Trophoblast cell (in vitro differentiated cells and primary cell): Measurements from ENCODE around the gene MAPK12.

Source experiments
- DNase-seq, 2 donors: peaks; one replicate each; pipeline ENCODE4 v3.0.0-alpha.2; 2016
- H2AFZ ChIP-seq: 2 replicates; pipeline ENCODE4 v1.6.1; 2013; ENCODE audit warnings: low read length, moderate library complexity, mild to moderate bottlenecking; ENCODE audit not compliant: insufficient read depth, poor library complexity
- H2AK5ac ChIP-seq: 2 replicates; pipeline ENCODE4 v1.6.1; 2013; ENCODE audit warnings: mild to moderate bottlenecking, low read length
- H2BK120ac ChIP-seq: 2 replicates; pipeline ENCODE4 v1.6.1; 2013; ENCODE audit warnings: low read length, mild to moderate bottlenecking, moderate library complexity; ENCODE audit not compliant: insufficient read depth, poor library complexity
- H2BK12ac ChIP-seq: 2 replicates; pipeline ENCODE4 v1.6.1; 2013; ENCODE audit warnings: mild to moderate bottlenecking, low read length, moderate library complexity
- H2BK5ac ChIP-seq: 2 replicates; pipeline ENCODE4 v1.6.1; 2013; ENCODE audit warnings: low read length, low read depth, moderate library complexity, mild to moderate bottlenecking; ENCODE audit not compliant: poor library complexity
- H3K14ac ChIP-seq: 2 replicates; pipeline ENCODE4 v1.6.1; 2013; ENCODE audit warnings: mild to moderate bottlenecking, low read length
- H3K18ac ChIP-seq: 2 replicates; pipeline ENCODE4 v1.6.1; 2013; ENCODE audit warnings: mild to moderate bottlenecking, low read length
- H3K23ac ChIP-seq: 2 replicates; pipeline ENCODE4 v1.6.1; 2013; ENCODE audit warnings: low read length
- H3K27ac ChIP-seq: 2 replicates; pipeline ENCODE4 v1.5.1; 2013; ENCODE audit warnings: low read depth, mild to moderate bottlenecking, inconsistent platforms, low read length, moderate library complexity
- H3K27me3 ChIP-seq: 2 replicates; pipeline ENCODE4 v1.6.1; 2013; ENCODE audit warnings: inconsistent platforms, mild to moderate bottlenecking, low read length, moderate library complexity; ENCODE audit not compliant: insufficient read depth
- H3K36me3 ChIP-seq, 2 experiments: 1 replicate in 1 of 2; 2 replicates in 1 of 2; pipeline ENCODE4 v1.6.1; 2013; ENCODE audit warnings: low read length in 2 of 2, mild to moderate bottlenecking in 2 of 2, moderate library complexity in 1 of 2; ENCODE audit not compliant: insufficient read depth in 2 of 2, control insufficient read depth in 1 of 2
- H3K4ac ChIP-seq: 2 replicates; pipeline ENCODE4 v1.6.1; 2013; ENCODE audit warnings: low read depth, mild to moderate bottlenecking, low read length, moderate library complexity
- H3K4me1 ChIP-seq, 2 experiments: 1 replicate in 1 of 2; 2 replicates in 1 of 2; pipeline ENCODE4 v1.6.1; 2013; ENCODE audit warnings: low read length in 2 of 2, mild to moderate bottlenecking in 2 of 2, moderate library complexity in 1 of 2; ENCODE audit not compliant: insufficient read depth in 2 of 2, control insufficient read depth in 1 of 2
- H3K4me2 ChIP-seq: 2 replicates; pipeline ENCODE4 v1.6.1; 2013; ENCODE audit warnings: inconsistent platforms, mild to moderate bottlenecking, low read length, moderate library complexity
- H3K4me3 ChIP-seq: 2 replicates; pipeline ENCODE4 v1.5.1; 2013; ENCODE audit warnings: mild to moderate bottlenecking, low read depth, low read length, inconsistent platforms
- H3K79me1 ChIP-seq: one replicate; pipeline ENCODE4 v1.6.1; 2013; ENCODE audit warnings: low read length
- H3K79me2 ChIP-seq: 2 replicates; pipeline ENCODE4 v1.6.1; 2013; ENCODE audit warnings: low read length, mild to moderate bottlenecking; ENCODE audit not compliant: control insufficient read depth, insufficient read depth, poor library complexity
- H3K9ac ChIP-seq: 2 replicates; pipeline ENCODE4 v1.6.1; 2013; ENCODE audit warnings: mild to moderate bottlenecking, low read length
- H3K9me3 ChIP-seq: 2 replicates; pipeline ENCODE4 v1.6.1; 2013; ENCODE audit warnings: low read depth, mild to moderate bottlenecking, control low read depth, inconsistent platforms, low read length; ENCODE audit not compliant: insufficient read depth
- H4K12ac ChIP-seq: 2 replicates; pipeline ENCODE4 v1.6.1; 2013; ENCODE audit warnings: low read depth, mild to moderate bottlenecking, low read length, moderate library complexity
- H4K8ac ChIP-seq: 2 replicates; pipeline ENCODE4 v1.6.1; 2013; ENCODE audit warnings: low read depth, mild to moderate bottlenecking, low read length, moderate library complexity
- H4K91ac ChIP-seq: one replicate; pipeline ENCODE4 v1.6.1; 2013; ENCODE audit warnings: low read depth, mild to moderate bottlenecking, low read length, moderate library complexity
- WGBS: extraction: QIAGEN DNeasy Blood & Tissue Kit; methylation state at CpG from one replicate; pipeline ENCODE4 v1.1.7; 2013; ENCODE audit warnings: missing lambda C conversion rate; ENCODE audit not compliant: insufficient read length, insufficient coverage; ENCODE audit errors: extremely low coverage; 5-methylcytosine and 5-hydroxymethylcytosine counted together

MAPK12 gene

GRCh38 chr22:50232481-50233151 is 28.9 kb downstream of the MAPK12 start:
- Histone ChIP-seq H2BK120ac (no peak overlapping the region), H3K4me1 (no peaks in the 10 kb centered on the region), H2BK12ac (no peak overlapping the region), H2AK5ac (no peak overlapping the region), H3K23ac (no peak overlapping the region), H4K8ac (no peak overlapping the region), H2AFZ (no peak overlapping the region), H3K18ac (no peak overlapping the region), H3K9me3 (peaks cover 19% of the 10 kb centered on the region), H4K12ac (no peak overlapping the region), H3K27me3 (no peaks in the 10 kb centered on the region), H4K91ac (no peak overlapping the region), H3K14ac (no peak overlapping the region), H3K36me3 (peaks cover 16 to 27% of the 10 kb centered on the region in 2 experiments), H3K79me2 (no peaks in the 10 kb centered on the region), H3K79me1 (no peaks in the 10 kb centered on the region), H3K27ac (no peak overlapping the region), H3K9ac (no peak overlapping the region), H3K4ac (no peak overlapping the region), H2BK5ac (no peak overlapping the region), H3K4me3 (no peak overlapping the region), H3K4me2 (no peak overlapping the region)
- no peak for DNase-seq
- no CpG with 5 or more reads among the region's 20 CpGs for whole genome bisulfite sequencing

GRCh38 chr22:50229370-50229769 is 32.1 kb downstream of the MAPK12 start:
- Histone ChIP-seq H3K79me2 (no peaks in the 10 kb centered on the region), H3K14ac (no peak overlapping the region), H2AFZ (no peak overlapping the region), H3K4me3 (no peak overlapping the region), H4K8ac (no peak overlapping the region), H3K36me3 (peaks cover 26 to 36% of the 10 kb centered on the region in 2 experiments), H3K4me1 (no peaks in the 10 kb centered on the region), H3K9ac (peak overlapping the region; percentile 68), H2BK5ac (no peak overlapping the region), H3K4me2 (no peak overlapping the region), H3K18ac (no peak overlapping the region), H3K27ac (no peak overlapping the region), H2BK12ac (no peak overlapping the region), H4K12ac (no peak overlapping the region), H3K23ac (no peak overlapping the region), H3K79me1 (no peaks in the 10 kb centered on the region), H3K27me3 (no peaks in the 10 kb centered on the region), H3K4ac (no peak overlapping the region), H2AK5ac (no peak overlapping the region), H4K91ac (no peak overlapping the region), H3K9me3 (peaks cover 8% of the 10 kb centered on the region), H2BK120ac (no peak overlapping the region)
- no peak for DNase-seq
- no CpG with 5 or more reads among the region's 16 CpGs for WGBS

GRCh38 chr22:50228366-50228765 is 33.1 kb downstream of the MAPK12 start:
- H2BK120ac ChIP-seq, result no peak overlapping the region
- H3K9ac ChIP-seq, result no peak overlapping the region
- no peaks in the 10 kb centered on the region for H3K79me1 ChIP-seq
- H3K4me2 ChIP-seq, result no peak overlapping the region
- H3K4ac ChIP-seq, result no peak overlapping the region
- H2AK5ac ChIP-seq, result no peak overlapping the region
- H3K18ac ChIP-seq, result no peak overlapping the region
- no peak overlapping the region for H3K23ac ChIP-seq
- no peaks in the 10 kb centered on the region for H3K79me2 ChIP-seq
- H3K14ac ChIP-seq, result no peak overlapping the region
- no peak overlapping the region for H2AFZ ChIP-seq
- DNase-seq, result no peak
- no CpG with 5 or more reads among the region's 9 CpGs for WGBS
- H3K36me3 ChIP-seq, result peaks cover 32 to 43% of the 10 kb centered on the region in 2 experiments
- H4K91ac ChIP-seq, result no peak overlapping the region
- no peak overlapping the region for H4K12ac ChIP-seq
- H2BK5ac ChIP-seq, result no peak overlapping the region
- H3K4me1 ChIP-seq, result no peaks in the 10 kb centered on the region
- H2BK12ac ChIP-seq, result no peak overlapping the region
- no peak overlapping the region for H4K8ac ChIP-seq
- H3K4me3 ChIP-seq, result no peak overlapping the region
- no peak overlapping the region for H3K27ac ChIP-seq
- peaks cover 2% of the 10 kb centered on the region for H3K9me3 ChIP-seq
- H3K27me3 ChIP-seq, result no peaks in the 10 kb centered on the region

GRCh38 chr22:50227579-50228215 is 33.8 kb downstream of the MAPK12 start:
- Histone ChIP-seq H4K12ac (no peak overlapping the region), H3K79me1 (no peaks in the 10 kb centered on the region), H3K18ac (no peak overlapping the region), H3K4me1 (no peaks in the 10 kb centered on the region), H4K8ac (no peak overlapping the region), H3K14ac (no peak overlapping the region), H3K4ac (no peak overlapping the region), H3K23ac (no peak overlapping the region), H2AK5ac (no peak overlapping the region), H3K79me2 (no peaks in the 10 kb centered on the region), H3K9me3 (peaks cover 2% of the 10 kb centered on the region), H2BK120ac (no peak overlapping the region), H3K4me2 (no peak overlapping the region), H3K36me3 (peaks cover 33 to 43% of the 10 kb centered on the region in 2 experiments), H3K4me3 (no peak overlapping the region), H2AFZ (no peak overlapping the region), H3K9ac (no peak overlapping the region), H2BK12ac (no peak overlapping the region), H3K27me3 (no peaks in the 10 kb centered on the region), H2BK5ac (no peak overlapping the region), H3K27ac (no peak overlapping the region), H4K91ac (no peak overlapping the region)
- no CpG with 5 or more reads among the region's 25 CpGs for WGBS
- DNase-seq, result no peak
